Body of pancreas (tissue), 4 donors: Measurements from ENCODE around the gene PSD2.

Experiments
- CTCF ChIP-seq, 7 experiments: fragments of 450-650 bp in 4 of 7; fragments of 200-600 bp in 3 of 7; sonication (generic) in 3 of 7; IDR thresholded peaks; one replicate each; pipeline ENCODE4 v1.5.1; 2016 to 2019; ENCODE audit warnings: antibody characterized with exemption in 7 of 7
- POLR2A ChIP-seq, 3 donors: fragments of 450-650 bp; IDR thresholded peaks; one replicate each; pipeline ENCODE4 v1.6.1; 2016; ENCODE audit warnings: antibody characterized with exemption in 3 of 3, mild to moderate bottlenecking in 2 of 3

GRCh38 chr5:139851558-139851957 lies 56.0 kb downstream of the PSD2 start:
- no peak for TF ChIP-seq POLR2A (IDR thresholded peaks at IDR 0.05)
- TF ChIP-seq CTCF (IDR thresholded peaks at IDR 0.05): no peak
